Left ventricle myocardium inferior (tissue), 1 donor: ENCODE data around the gene CCL22. TPM values are rescaled to one million over a fixed set of nuclear protein-coding genes. Genes with fewer than 3 reads are reported as not detected.

ENCODE experiments used
- DNase-seq: peaks from one replicate; pipeline ENCODE4 v3.0.0-alpha.2; 2020
- H3K27ac ChIP-seq: fragments of 200-600 bp; replicated peaks from 2 replicates; pipeline ENCODE4 v1.8.0; 2021
- H3K27me3 ChIP-seq: fragments of 200-600 bp; 2 replicates; pipeline ENCODE4 v1.8.0; 2021; ENCODE audit warnings: low read depth
- H3K36me3 ChIP-seq: fragments of 200-600 bp; 2 replicates; pipeline ENCODE4 v1.8.0; 2021
- H3K4me1 ChIP-seq: fragments of 200-600 bp; 2 replicates; pipeline ENCODE4 v1.8.0; 2021
- H3K4me3 ChIP-seq: fragments of 200-600 bp; 2 replicates; pipeline ENCODE4 v1.8.0; 2021; ENCODE audit warnings: mild to moderate bottlenecking, moderate library complexity
- H3K9me3 ChIP-seq: fragments of 200-600 bp; replicated peaks from 2 replicates; pipeline ENCODE4 v1.8.0; 2021
- intact Hi-C: fragments of 100-400 bp; cut with micrococcal nuclease; formaldehyde crosslinking; loops from one replicate; pipeline ENCODE4 v1.11.0; 2022
- total RNA-seq: library from RNA; stranded (reverse); fragmentation: NEBNext Ultra II Directional; extraction: Animal tissue kit (Norgen Biotek cat#: 25700); gene quantifications from one replicate; pipeline ENCODE4 v1.2.1, GENCODE V29; 2021
- TF ChIP-seq, protein P1 (sequence below): fragments of 200-600 bp; IDR thresholded peaks from 2 replicates; pipeline ENCODE4 v1.8.0; 2021; ENCODE audit warnings: antibody characterized with exemption, mild to moderate bottlenecking, borderline replicate concordance
- donor health status: DM: no; HTN: yes; CAD: no; lungs with severe emphysema.

Gene CCL22
- total RNA-seq, 1 donor from 2014 or later = not detected

DNA sequence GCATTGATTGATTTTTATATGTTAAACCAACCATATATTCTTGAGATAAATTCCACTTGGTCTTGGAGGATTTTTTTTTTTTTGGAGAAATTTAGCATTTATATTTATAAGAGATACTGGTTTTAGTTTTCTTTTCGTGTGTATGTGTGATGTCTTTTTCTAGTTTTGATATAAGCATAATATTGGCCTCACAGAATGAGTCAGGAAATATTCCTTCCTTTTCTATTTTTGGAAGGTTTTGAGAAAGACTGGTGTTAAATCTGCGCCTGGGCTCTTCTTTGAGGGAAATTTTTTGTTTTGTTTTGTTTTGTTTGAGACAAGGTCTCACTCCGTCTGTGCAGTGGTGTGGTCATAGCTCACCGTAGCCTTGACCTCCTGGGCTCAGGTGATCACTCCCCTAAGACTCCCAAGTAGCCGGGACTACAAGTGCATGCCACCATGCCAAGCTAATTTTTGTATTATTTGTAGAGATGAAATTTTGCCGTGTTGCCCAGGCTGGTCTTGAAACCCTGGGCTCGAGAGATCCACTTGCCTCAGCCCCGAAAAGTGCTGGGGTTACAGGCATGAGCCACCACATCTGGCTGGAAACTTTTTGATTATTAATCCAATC is 28.8 kb upstream of the CCL22 start:
- no peak overlapping the region for H3K27ac ChIP-seq
- H3K27me3 ChIP-seq = no peaks in the 10 kb centered on the region
- no peak for DNase-seq
- H3K4me3 ChIP-seq = no peak overlapping the region
- H3K4me1 ChIP-seq = peaks cover under 1% of the 10 kb centered on the region
- H3K9me3 ChIP-seq = peaks cover 35% of the 10 kb centered on the region
- H3K36me3 ChIP-seq = no peaks in the 10 kb centered on the region
- intact Hi-C loops = no loop called here
- TF ChIP-seq, protein P1, sequence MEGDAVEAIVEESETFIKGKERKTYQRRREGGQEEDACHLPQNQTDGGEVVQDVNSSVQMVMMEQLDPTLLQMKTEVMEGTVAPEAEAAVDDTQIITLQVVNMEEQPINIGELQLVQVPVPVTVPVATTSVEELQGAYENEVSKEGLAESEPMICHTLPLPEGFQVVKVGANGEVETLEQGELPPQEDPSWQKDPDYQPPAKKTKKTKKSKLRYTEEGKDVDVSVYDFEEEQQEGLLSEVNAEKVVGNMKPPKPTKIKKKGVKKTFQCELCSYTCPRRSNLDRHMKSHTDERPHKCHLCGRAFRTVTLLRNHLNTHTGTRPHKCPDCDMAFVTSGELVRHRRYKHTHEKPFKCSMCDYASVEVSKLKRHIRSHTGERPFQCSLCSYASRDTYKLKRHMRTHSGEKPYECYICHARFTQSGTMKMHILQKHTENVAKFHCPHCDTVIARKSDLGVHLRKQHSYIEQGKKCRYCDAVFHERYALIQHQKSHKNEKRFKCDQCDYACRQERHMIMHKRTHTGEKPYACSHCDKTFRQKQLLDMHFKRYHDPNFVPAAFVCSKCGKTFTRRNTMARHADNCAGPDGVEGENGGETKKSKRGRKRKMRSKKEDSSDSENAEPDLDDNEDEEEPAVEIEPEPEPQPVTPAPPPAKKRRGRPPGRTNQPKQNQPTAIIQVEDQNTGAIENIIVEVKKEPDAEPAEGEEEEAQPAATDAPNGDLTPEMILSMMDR = no peak

DNA sequence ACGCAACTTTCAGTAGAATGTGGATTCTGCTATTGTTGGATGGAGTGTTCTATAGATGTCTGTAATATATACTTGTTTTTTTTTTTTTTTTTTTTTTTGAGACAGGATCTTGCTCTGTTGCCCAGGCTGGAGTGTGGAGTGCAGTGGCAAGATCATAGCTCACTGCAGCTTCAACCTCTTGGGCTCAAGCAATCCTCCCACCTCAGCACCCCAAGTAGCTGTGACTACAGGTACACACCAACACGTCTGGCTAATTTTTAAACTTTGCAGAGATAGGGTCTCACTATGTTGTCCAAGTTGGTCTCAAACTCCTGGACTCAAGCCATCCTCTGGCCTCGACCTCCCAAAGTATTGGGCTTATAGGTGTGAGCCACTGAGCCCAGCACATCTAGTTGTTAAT is 27.2 kb upstream of the CCL22 start:
- Histone ChIP-seq H3K27ac (no peak overlapping the region), H3K36me3 (no peaks in the 10 kb centered on the region), H3K27me3 (no peaks in the 10 kb centered on the region), H3K9me3 (peaks cover 19% of the 10 kb centered on the region), H3K4me3 (no peak overlapping the region), H3K4me1 (peaks cover 6% of the 10 kb centered on the region)
- TF ChIP-seq, protein P1 = no peak
- DNase-seq = no peak
- intact Hi-C loops = no loop called here

DNA sequence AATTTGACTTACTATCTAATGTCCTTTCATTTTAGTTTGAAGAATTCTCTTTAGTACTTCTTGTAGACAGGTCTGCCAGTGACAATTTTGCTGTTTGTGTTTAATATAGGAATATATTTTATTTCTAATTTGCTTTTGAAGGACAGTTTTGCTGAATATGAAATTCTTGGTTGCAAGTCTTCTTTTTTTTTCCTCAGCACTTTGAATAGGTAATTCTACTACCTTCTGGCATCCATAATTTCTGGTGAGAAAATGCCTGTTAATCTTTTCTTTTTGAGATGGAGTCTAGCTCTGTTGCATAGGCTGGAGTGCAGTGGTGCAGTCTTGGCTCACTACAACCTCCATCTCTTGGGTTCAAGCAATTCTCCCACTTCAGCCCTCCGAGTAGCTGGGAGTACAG is 25.2 kb upstream of the CCL22 start:
- intact Hi-C loops = no loop called here
- Histone ChIP-seq H3K9me3 (peaks cover 19% of the 10 kb centered on the region), H3K36me3 (no peaks in the 10 kb centered on the region), H3K4me1 (peaks cover 6% of the 10 kb centered on the region), H3K27me3 (no peaks in the 10 kb centered on the region), H3K27ac (no peak overlapping the region), H3K4me3 (no peak overlapping the region)
- DNase-seq = no peak
- TF ChIP-seq, protein P1 = no peak

DNA sequence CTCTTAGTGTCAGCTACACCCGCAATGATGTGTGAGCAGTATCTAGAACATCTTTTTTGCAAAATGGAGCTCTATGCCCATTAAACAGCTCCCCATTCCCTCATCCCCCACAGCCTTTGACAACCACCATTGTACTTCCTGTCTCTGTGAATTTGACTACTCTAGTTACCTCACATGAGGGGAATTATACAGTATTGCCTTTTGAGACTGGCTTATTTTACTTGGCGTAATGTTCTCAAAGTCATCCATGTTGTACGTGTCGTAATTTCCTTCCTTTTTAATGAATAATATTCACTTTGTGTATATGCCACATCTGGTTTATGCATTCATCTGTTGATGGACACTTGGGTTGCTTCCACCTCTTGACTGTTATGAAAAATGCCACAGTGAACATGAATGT is 23.2 kb upstream of the CCL22 start:
- no peak for DNase-seq
- Histone ChIP-seq H3K27ac (peak overlapping the region; percentile 66), H3K4me1 (peaks cover 6% of the 10 kb centered on the region), H3K36me3 (no peaks in the 10 kb centered on the region), H3K27me3 (no peaks in the 10 kb centered on the region), H3K9me3 (peaks cover 19% of the 10 kb centered on the region), H3K4me3 (no peak overlapping the region)
- TF ChIP-seq, protein P1 = no peak
- intact Hi-C loops = no loop called here

DNA sequence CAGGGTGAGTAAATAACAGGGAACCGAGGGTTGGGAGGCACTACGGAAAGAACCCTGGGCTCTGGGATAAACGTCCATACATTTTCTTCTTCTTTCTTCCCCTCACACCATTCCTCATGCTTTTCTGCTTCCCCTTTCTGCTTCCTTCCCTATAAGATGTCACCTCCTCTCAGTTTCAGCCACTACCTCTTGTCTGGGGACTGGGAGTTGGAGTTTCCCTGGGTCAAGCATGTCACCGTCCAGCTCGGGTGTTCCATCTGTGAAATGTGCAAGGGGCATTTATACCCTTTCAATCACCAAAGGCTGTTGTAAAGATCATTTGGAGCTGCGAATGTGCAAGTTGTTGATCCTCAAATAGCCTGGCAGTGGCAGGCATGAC is 17.5 kb upstream of the CCL22 start:
- no peak for DNase-seq
- Histone ChIP-seq H3K36me3 (no peaks in the 10 kb centered on the region), H3K27me3 (peaks cover 4% of the 10 kb centered on the region), H3K9me3 (peaks cover 10% of the 10 kb centered on the region), H3K4me1 (no peaks in the 10 kb centered on the region), H3K27ac (no peak overlapping the region), H3K4me3 (no peak overlapping the region)
- intact Hi-C loops = no loop called here
- TF ChIP-seq, protein P1 = no peak
